ENCODE measurements around the gene PKLR.

DNA sequence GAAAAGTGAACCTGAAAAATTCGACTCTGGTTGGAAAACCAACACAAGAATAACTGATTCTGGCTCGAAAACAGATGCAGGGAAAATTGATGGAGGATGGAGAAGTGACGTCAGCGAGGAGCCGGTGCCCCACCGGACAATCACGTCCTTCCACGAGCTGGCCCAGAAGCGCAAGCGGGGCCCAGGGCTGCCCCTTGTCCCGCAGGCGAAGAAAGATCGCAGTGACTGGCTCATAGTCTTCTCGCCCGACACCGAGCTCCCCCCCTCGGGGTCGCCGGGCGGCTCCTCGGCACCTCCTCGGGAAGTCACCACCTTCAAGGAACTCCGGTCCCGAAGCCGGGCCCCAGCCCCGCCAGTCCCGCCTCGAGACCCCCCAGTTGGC lies 21.3 kb upstream of the PKLR start:
- TF ChIP-seq, protein P1, sequence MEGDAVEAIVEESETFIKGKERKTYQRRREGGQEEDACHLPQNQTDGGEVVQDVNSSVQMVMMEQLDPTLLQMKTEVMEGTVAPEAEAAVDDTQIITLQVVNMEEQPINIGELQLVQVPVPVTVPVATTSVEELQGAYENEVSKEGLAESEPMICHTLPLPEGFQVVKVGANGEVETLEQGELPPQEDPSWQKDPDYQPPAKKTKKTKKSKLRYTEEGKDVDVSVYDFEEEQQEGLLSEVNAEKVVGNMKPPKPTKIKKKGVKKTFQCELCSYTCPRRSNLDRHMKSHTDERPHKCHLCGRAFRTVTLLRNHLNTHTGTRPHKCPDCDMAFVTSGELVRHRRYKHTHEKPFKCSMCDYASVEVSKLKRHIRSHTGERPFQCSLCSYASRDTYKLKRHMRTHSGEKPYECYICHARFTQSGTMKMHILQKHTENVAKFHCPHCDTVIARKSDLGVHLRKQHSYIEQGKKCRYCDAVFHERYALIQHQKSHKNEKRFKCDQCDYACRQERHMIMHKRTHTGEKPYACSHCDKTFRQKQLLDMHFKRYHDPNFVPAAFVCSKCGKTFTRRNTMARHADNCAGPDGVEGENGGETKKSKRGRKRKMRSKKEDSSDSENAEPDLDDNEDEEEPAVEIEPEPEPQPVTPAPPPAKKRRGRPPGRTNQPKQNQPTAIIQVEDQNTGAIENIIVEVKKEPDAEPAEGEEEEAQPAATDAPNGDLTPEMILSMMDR (IDR thresholded peaks at IDR 0.05; ENCODE audit: extremely low read depth in 1 of 2, insufficient read depth in 1 of 2, low read depth in 1 of 2, low read length in 2 of 2) = no peak
- TF ChIP-seq POLR2A (IDR thresholded peaks at IDR 0.05; ENCODE audit: low read depth, low read length) (no peak), POLR2AphosphoS5 (IDR thresholded peaks at IDR 0.05; ENCODE audit: insufficient read depth, low read depth, low read length) (no peak), EZH2 (IDR thresholded peaks at IDR 0.05; ENCODE audit: borderline replicate concordance, low read depth, low read length, severe bottlenecking) (no peak), FOS (IDR thresholded peaks at IDR 0.05; ENCODE audit: borderline replicate concordance, insufficient read depth, low read length) (no peak), MYC (IDR thresholded peaks at IDR 0.05; ENCODE audit: low read depth, low read length) (no peak), JUN (IDR thresholded peaks at IDR 0.05; ENCODE audit: borderline replicate concordance, insufficient read depth, insufficient read length, low read depth) (no peak), GATA2 (IDR thresholded peaks at IDR 0.05; ENCODE audit: insufficient read depth, insufficient read length, low read depth, low read length) (no peak)
- TF ChIP-seq, protein P2, sequence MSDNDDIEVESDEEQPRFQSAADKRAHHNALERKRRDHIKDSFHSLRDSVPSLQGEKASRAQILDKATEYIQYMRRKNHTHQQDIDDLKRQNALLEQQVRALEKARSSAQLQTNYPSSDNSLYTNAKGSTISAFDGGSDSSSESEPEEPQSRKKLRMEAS (IDR thresholded peaks at IDR 0.05; ENCODE audit: insufficient read depth, insufficient read length) = no peak
